Breast epithelium (tissue), 3 donors: ENCODE results near the gene PANX1.
A peak's percentile ranks its signal among the peaks of the same experiment; 100 is the strongest.

ENCODE experiments used
- POLR2AphosphoS5 ChIP-seq, 3 donors: sonication (generic); formaldehyde crosslinking; IDR thresholded peaks; one replicate each; pipeline ENCODE4 v1.6.1; 2017; ENCODE audit warnings: antibody characterized with exemption in 3 of 3
- TF ChIP-seq, protein P1 (sequence below), 3 donors: fragments of 450-650 bp; IDR thresholded peaks; one replicate each; pipeline ENCODE4 v1.5.1; 2016 to 2017; ENCODE audit warnings: antibody characterized with exemption in 3 of 3, mild to moderate bottlenecking in 3 of 3, moderate library complexity in 3 of 3

GRCh38 chr11:94130298-94131046, 1.8 kb downstream of the PANX1 start:
- TF ChIP-seq, protein P1, sequence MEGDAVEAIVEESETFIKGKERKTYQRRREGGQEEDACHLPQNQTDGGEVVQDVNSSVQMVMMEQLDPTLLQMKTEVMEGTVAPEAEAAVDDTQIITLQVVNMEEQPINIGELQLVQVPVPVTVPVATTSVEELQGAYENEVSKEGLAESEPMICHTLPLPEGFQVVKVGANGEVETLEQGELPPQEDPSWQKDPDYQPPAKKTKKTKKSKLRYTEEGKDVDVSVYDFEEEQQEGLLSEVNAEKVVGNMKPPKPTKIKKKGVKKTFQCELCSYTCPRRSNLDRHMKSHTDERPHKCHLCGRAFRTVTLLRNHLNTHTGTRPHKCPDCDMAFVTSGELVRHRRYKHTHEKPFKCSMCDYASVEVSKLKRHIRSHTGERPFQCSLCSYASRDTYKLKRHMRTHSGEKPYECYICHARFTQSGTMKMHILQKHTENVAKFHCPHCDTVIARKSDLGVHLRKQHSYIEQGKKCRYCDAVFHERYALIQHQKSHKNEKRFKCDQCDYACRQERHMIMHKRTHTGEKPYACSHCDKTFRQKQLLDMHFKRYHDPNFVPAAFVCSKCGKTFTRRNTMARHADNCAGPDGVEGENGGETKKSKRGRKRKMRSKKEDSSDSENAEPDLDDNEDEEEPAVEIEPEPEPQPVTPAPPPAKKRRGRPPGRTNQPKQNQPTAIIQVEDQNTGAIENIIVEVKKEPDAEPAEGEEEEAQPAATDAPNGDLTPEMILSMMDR (IDR thresholded peaks at IDR 0.05): no peak
- TF ChIP-seq POLR2AphosphoS5 (IDR thresholded peaks at IDR 0.05): peak in 2 of 3 donors; percentile 31 to 82
